GM19035 (cell line): ENCODE measurements around the gene CTSD.

Experiments
- ATAC-seq: cut with Tn5 transposase; IDR thresholded peaks from one replicate; pipeline ENCODE4 v1.9.1; 2021; ENCODE audit not compliant: unreplicated experiment

Gene CTSD

DNA sequence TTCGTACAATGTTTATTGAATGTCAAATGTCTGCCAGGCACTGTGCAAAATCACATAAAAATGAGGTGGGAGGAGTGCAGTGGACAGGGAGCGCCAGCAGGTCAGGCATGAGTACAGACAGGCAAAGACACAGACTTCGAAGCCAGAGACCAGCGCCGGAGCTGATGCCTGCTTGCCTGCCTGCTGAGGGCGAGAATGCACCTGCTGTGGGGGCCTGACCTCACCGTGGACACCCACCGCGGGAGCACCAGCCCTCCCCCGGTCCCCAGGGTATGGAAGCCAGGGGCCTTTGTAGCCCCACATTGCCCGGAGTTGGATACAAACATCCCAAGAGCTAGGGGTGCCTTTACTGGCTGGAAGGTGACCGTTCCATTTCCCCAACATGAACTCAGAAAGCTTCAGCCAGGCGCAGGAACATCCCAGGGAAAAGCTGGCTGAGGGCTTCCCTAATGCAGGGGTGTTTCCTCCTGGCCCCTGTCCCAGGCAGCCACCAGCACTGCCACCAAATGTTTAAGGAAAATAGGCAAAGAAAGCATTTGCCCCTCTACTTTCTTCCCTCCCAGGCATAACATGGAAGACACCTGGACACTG, 31.2 kb downstream of the CTSD start:
- no peak for ATAC-seq

DNA sequence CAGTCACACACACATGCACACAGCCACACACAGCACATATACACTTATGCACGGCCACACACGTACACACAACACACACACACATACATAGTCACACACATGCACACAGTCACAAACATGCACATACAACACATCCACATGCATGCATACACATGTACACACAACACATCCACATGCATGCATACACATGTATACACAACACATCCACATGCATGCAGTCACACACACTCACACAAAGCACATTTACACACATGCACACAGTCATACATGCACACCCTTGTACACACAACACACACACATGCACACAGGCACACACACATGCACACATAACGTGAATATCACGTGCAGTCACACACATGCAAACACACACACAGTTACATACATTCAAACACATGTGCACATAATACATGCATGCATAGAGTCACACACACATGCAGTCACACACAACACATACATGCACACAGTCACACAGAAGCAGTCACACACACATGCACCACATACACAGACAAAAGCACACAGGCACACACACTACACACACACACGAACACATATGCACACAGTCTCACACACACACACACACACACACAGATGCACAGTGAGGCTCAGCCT, 32.2 kb downstream of the CTSD start:
- no peak for ATAC-seq

DNA sequence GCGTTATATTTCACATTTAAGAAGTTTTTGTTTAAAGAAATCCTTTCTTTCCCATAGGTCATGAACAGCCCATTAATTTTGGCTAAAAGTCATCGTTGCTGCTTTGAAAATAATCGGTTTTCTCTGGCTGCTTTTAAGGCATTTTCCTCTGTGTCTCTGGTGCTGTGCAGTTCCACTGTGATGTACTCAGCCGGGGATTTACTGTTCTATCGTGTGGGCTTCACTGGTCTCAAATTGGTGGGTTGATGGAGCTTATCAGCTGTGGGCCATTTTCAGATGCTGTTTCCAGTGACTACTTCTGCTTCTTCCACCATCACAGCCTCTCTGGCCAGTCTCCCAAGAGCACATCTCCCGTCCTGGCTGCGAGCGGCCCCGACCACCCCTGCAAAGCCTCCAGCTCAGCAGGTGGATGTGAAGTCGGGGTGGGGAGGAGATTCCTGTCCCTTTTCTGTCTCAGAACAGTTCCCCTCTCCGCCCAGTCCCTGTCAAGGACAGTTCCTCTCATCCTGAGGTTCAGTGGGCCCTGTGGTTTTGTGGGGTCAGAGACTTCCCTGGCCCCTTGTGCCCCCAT, 33.6 kb downstream of the CTSD start:
- ATAC-seq, result no peak

DNA sequence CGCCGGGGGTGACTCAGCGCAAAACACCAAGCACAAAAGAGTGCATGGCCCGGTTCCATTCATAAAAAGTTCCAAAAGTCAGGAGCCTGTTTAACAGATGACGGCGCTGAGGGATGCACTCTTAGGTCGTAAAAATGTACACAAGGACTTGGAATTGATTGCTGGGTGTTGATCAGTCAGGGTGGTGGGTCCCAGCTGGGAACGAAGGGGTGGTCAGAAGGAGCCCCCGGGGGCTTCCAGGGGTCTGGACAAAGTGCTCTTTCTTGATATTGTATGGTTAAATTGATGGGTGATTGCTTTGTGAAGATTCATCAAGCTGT, 34.1 kb downstream of the CTSD start:
- no peak for ATAC-seq

DNA sequence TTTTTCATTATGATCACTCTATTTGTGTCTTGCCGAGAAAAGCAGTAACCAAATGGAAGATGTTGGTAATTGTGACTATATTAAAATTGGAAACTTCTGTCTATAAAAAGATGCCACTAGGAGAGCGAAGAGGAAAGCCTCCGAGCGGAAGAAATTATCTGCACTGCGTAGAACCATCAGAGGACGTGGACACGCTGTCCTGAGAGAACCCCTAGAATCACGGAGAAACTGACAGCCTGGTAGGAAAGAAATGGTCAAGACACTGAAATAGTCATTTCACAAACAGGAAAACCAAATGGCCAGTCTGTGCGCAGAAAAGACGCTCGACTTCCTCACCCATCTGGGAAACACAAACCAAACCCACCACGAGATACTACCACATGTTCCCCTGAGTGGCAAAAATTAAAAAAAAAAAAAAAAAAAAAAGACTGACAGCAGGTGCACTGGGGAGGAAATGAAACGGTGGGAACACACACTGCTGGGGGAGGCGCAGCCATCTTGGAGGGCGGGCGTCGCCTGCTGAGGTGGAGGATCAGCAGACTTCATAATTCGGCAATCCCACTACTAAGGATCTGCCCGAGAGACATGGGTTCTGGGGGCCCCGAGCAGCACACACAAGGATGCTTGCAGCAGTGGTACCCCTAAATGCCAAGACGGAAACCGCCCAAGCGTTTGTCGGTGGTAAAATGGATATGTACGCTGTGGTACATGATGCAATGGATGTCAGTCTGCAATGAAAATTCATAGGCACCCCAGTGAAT, 34.6 kb downstream of the CTSD start:
- ATAC-seq, result no peak

DNA sequence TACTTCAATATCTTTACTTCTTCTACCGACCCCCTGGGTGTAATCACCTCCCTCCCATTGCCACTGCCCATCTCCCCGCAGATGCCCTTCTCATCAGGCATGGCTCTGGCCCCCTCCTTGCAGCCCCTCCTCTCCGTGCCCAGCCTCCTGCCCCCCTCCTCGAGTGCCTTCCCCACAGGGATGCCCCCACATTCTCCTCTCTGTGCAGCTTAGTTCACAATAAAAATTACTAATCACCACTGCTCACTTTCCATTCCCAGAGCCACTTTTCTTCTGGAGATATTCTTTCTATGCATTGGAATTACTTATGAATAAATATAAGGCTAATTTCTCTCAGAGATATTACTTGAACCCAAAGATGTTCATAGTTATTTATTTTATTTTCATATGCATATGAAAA, 35.4 kb downstream of the CTSD start:
- ATAC-seq, result no peak

DNA sequence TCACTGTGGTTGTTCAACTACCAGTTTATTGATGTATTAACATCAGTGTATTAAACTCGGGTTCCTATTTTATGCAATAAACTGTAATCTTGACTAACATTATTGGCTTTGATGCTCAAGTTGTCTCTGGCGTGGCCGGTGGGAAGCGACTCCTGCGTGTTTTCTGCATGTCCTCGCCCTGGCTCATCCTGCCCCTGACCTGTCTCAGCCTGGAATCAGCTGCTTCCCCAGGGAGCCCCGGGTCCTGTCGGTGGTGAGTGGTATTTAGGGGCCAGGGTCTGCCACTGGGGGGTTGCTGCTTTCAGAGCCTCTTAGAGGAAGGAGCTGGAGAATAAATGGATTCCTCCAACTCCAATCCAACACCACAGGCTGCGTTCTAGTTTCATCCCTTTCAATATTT, 35.9 kb downstream of the CTSD start:
- no peak for ATAC-seq

DNA sequence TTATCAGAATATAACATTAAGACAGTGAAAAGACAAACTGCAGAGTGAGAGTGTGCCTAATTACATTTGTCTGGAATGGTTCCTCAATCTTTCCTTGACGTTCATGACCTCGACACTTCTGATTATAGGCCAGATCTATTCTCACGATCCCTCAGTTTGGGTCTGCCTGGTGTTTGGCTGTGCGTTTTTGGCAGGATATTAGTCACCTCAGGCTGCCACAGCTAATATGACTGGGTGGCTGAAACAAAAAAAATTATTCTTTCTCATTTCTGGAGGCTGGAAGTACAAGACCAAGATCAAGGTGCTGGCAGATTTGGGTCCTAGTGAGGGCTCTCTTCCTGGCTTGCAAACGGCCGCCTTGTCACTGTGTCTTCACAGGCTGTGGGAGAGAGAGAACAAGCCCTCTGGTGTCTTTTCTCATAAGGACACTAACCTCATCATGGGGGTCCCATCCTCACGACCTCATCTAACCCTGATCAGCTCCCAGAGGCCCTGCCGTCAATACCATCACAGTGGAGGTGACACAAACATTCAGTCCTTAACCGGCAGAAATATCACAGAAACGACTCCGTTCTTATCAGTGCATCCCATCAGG, 36.5 kb downstream of the CTSD start:
- ATAC-seq, result no peak

DNA sequence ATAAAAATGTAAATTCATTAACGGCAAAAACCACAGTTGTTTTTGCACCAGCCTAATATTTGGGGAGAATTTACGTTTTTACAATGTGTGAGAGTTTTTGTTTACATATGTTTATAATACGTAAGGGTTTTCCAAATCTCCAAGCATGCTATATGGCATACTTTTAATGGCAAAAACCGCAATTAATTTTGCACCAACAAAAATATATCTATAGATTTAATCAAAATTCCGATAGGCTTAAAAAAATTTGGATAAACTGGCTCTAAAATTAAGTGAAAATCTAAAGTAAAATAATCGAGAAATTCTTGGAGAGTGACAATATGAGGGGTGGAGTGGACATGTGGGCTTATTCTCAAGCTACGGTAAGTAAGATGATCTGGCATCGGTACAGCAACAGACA, 43.9 kb downstream of the CTSD start:
- no peak for ATAC-seq

DNA sequence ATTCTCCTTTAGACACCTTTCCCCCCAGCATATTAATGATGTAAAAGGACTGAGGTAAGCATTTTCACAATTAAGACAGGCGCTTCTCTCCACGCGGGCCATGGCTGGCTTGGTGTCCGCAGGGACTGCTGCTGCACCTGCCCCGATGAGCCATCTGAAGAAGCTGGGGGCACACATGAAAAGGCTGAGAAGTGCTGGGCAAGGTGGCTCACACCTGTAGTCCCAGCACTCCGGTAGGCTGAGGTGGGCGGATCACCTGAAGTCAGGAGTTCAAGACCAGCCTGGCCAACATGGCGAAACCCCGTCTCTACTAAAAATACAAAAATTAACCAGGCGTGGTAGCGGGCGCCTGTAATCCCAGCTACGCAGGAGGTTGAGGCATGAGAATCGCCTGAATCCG, 45.4 kb downstream of the CTSD start:
- ATAC-seq, result no peak

DNA sequence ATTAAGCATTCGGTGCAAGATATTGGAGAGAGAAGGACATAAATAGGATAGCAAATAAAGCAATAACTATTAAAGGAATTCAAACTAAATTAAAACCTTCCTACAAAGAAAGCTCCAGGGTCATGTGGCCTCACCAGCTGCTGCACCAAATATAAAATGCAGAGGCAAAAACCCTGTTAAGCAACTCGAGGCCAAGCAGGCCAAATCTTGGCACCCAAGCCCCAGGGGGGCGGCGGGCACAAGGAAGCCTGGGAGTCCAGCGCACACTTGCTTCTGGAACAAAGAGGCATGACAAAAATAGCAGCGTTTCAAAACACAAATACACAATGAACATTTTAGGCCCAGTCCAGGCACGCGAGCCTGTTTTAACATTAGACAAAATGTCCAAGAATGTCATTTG, 46.0 kb downstream of the CTSD start:
- ATAC-seq, result no peak

DNA sequence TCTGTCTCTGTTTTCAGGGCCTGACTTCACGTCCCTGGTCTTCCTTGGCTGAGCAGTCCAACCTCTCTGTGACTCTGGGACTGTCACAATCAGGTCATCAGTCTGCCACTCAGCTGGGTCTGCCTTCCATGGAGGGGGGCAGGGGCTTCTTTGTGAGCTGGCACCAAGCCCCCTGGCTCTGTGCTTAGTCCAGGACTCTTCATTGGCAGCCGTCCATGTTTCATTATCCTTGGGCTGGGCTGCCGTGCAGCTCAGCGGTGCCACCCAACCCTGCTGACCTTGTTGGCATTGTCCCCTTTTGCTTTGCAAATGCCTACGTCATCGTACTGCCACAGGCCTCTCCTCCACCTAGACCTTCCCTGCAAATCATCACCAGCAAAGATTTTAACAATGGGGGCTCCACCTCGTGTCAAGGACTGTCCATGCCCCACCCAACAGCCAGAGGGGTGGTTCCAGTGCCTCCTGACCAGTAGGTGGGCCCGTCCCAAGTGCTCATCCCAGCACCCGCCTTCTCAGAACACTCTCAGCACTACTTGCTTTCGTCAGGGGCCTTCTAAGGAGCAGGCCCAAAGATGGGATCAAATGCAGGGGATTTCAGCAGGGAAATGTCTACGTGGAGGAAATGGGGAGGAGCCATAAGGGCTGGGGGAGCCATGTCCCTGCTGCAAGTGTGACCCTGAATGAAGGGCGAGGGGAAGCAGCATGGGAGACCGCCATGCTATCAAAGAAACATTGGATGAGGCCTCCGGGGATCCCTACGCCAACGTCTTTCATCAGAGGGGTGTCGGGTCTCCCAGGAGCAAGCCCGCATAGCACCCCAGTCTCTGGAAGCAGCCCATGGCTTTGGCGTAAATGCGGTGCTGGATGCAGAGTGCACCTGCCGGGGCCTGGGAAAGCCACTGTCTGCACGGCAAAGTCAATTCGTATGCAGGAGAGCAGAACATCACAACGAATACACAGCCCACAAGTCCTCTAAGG, 48.5 kb downstream of the CTSD start:
- ATAC-seq, result no peak

DNA sequence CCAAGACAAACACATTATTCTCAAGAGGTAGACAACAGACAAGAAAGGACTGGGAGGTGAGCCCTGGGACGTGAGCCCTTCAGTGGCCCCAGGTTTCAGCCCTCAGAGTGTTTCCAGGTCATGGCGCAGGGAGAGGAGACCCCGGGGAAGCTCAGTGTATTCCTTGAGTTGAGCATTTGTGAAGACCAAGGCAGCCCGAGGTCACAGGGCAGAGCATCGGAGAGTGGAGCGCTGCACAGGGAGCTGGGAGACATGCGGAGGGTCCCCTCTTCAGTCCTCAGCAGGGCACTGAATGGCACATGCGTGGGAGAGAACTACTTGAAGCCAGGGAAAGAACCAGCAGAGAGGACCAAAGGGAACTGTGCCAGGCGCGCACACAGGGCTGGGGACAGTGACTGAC, 55.0 kb downstream of the CTSD start:
- ATAC-seq, result no peak

DNA sequence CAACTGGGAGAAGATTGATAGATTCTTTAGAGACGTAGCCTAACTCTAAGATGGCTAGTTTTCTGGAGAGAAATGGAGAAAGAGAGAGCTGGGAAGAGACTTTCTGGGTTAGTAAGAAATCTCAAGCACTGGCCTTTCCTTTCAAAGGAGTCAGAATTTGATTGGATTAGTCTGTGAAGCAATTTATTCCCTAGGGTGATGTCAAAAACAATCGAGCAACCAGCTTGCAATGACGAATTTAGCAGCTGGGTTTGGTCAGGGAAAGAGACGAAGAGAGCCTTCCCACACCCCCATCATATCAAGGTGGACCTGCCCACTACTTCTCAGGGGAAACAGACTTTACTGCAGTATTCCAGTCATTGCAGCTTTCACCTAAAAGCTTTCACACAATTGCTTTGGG, 56.0 kb downstream of the CTSD start:
- ATAC-seq, result no peak

DNA sequence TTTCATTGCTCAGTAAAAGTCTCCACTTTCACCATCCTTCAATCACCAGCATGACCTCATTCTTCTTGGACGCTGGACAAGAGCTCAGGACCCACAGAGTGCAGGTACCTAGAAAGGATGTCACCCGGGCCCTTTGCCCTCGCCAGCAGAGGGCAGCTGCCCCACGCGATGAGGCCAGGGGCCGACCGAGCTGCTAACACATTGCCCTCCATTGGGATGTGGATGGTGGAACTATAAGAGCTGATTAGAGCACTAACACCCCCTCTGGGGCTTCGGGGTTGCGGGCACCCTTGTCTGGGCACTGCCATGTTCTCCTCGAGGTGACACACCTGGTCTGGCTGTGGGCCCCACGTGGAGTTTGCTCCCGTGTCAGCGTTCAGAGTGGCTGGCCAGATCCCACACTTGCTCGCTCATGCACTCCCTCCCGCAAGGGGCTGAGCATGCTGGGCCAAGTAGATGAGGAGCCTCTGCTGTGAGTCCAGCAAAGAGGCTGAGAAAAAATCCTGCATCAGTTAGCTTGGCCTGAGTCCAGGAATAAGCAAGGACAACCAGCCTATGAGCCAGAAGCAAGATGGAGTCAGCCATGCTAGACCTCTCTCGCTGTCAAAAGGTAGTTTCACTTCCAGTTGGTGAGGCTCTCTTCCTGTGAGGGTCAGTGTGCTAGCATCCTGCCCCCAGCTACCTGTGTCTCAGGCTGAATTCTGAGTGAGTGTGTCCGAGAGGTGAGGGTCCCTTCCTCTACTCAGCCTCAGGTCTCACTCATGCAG, 56.9 kb downstream of the CTSD start:
- ATAC-seq, result no peak

DNA sequence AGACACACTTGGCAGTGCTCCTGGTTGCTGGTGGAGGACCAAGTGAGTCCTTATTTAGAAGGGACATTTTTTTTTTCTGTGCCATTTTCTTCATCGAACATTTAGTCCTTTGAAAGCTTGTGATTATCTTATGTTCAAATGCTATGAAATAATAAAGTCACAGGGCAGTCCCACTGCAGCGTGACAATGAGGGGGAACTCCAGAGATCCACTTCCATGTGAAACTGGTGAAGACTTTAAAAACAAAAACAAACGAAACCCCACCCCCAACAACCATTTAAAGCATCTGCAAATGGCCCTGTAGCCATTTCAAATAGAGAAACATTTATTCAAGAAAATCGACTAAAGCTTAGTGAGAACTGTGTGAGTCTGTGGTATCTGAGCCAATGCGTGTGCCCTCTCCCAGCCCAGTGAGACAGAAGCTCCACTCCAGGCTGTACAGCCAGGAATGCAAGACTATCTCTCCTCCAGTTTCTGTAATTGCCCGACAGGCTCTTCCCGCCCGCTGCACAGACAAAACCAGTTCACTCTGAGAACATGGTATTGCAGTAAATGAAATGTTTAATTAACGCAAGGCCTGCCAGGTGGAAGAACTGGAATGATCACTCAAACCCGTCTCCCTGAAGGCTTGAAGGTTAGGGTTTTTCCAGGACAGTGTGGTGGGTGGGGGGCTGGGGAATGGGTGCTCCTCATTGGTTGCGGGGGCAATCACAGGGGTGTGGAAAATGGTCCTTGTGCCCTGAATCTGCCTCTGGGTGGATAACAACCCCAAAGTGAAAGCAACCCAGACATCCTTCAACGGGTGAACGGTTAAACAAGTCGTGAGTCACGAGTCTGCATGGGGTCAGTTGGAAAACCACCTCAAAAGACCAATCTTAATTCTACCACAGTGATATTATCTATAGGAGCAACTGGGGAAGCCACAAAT, 58.3 kb downstream of the CTSD start:
- no peak for ATAC-seq

DNA sequence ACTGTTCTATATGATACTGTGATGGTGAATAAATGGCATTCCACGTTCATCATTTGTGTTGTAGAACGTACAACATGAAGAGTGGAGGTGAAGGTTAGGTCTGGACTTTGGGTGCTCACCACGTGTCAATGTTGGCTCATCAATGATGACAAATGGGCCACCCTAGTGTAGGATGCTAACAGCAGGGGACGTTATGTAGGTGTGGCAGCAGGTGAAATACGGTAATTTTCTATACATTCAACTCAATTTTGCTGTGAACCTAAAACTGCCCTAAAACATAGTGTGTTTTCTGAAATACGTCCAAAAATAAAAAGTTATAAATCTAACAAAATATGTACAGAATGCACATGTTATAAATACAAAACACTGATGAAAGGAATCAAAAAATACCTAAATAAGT, 60.6 kb downstream of the CTSD start:
- no peak for ATAC-seq
